GM18520 (cell line): ENCODE results near the gene TP53TG3D.
"Not testable (repeated sequence)": the region's sequence is repeated elsewhere in the genome, so short reads cannot be mapped to it uniquely, and the experiment has no call there.

Source experiments
- ATAC-seq: cut with Tn5 transposase; IDR thresholded peaks from one replicate; pipeline ENCODE4 v1.9.1; 2021; ENCODE audit not compliant: unreplicated experiment

TP53TG3D gene, protein sequence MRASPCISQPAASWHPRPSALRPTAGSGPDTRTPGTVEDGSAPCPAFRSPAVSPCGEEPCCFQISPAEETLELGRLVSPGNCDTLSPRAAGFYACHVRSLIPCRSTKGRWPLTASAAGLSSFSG

GRCh38 chr16:32252986-32253385 is at the start of gene TP53TG3D:
TP53TG3D (plus strand) TSS chr16:32253286; CDS start chr16:32253354, 68 bp downstream.
- ATAC-seq, result not testable (repeated sequence)

- not testable (repeated sequence) for ATAC-seq
Measured at GRCh38 chr16:32253507-32253906, 421 bp downstream of the TP53TG3D start.

DNA sequence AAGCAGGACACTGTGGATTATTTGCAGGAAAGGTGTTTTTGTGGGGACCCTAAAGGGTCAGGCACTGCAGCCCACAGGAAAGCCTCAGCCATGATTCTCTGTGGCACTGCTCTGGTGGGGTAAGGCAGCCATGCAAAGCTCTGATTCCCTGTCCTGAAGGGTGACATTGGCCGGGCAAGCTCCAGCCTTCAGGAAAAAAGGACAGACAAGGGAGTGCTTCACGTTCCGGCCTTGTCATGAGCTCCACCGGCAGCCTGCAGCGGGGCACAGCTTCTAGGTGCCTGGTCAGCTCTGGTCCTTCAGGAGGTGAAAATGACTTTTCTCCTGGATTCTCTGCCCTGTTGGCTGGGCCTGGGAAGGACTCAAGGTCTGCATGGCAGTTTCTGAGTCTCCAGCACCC is 8.4 kb downstream of the TP53TG3D start:
- ATAC-seq, result not testable (repeated sequence)

DNA sequence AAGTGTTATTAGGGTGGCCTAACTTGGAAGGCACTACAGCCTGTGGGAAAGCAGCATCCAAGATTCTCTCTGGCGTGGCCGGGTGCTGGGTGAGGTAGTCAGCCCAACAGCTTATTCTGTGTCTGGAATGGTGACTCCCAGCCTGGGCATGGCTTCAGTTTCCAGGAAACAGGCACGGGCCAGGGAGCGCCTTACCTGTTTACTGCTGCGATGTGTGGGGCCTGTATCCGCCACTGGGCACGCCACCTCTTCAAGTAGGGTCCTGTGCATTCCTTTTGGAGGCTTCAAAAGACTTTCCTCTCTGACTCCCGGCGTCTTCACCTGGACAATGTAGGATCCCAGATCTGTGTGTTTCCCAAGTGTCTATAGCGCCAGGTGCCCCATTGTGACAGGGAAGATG is 10.5 kb downstream of the TP53TG3D start:
- ATAC-seq, result not testable (repeated sequence)

DNA sequence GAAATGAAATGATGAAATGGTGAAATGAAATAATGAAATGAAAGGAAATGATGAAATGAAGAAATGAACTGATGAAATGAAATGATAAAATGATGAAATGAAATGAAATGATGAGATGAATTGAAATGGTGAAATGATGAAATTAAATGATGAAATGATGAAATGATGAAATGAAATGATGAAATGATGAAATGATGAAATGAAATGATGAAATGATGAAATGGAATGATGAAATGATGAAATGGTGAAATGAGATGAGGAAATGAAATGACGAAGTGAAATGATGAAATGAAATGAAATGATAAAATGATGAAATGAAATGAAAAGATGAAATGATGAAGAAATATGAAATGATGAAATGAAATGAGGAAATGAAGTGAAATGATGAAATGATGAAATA is 28.8 kb downstream of the TP53TG3D start:
- ATAC-seq, result not testable (repeated sequence)

- ATAC-seq, result not testable (repeated sequence)
Measured at GRCh38 chr16:32283024-32283423, 29.9 kb downstream of the TP53TG3D start.

- ATAC-seq, result not testable (repeated sequence)
Measured at GRCh38 chr16:32283917-32284495, 30.9 kb downstream of the TP53TG3D start.

DNA sequence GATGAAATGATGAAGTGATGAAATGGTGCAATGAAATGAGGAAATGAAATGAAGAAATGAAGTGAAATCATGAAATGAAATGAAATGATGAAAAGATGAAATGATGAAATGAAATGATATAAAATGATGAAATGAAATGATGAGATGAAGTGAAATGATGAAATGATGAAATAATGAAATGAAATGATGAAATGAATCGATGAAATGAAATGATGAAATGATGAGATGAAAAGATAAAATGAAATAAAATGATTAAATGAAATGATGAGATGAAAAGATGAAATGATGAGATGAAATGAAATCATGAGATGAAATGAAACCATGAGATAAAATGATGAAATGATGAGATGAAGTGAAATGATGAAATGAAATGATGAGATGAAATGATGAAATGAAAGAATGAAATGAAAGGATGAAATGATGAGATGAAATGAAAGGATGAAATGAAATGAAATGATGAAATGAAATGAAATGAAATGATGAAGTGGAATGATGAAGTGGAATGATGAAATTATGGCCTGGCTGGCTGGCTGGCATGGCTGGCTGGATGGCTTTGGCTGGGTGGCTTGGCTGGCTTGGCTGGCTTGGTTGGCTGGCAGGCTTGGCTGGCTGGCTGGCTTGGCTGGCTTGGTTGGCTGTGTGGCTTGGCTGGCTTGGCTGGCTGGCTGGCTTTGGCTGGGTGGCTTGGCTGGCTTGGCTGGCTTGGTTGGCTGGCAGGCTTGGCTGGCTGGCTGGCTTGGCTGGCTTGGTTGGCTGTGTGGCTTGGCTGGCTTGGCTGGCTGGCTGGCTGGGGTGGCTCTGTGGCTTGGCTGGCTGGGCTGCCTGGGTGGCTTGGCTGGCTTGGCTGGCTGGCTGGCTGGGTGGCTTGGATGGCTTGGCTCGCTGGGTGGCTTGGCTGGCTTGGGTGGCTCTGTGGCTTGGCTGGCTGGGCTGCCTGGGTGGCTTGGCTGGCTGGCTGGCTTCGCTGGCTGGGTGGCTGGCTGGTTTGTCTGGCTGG is 32.0 kb downstream of the TP53TG3D start:
- ATAC-seq, result not testable (repeated sequence)

GRCh38 chr16:32286193-32286592 is 33.1 kb downstream of the TP53TG3D start:
- ATAC-seq, result not testable (repeated sequence)

- not testable (repeated sequence) for ATAC-seq
Measured at GRCh38 chr16:32287743-32288142, 34.7 kb downstream of the TP53TG3D start.

DNA sequence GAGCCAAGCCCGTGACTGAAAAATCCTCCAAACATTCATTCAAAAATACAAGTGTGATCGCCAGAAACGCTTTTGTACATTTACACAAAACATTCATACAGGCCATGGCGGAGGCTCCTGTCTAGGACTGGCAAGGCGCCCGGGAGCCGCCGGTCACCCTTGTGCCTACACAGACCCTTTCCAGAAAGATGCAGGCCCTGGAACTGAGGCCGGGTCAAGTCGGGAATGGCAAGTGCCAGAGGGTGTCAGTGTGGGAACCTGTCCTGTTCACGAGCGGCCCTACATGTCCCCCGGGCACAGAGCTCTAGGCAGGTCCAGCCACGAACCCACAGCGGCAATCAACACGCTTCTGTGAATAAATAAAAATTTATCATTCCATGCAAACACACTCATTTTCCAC is 36.1 kb downstream of the TP53TG3D start:
- ATAC-seq, result not testable (repeated sequence)

DNA sequence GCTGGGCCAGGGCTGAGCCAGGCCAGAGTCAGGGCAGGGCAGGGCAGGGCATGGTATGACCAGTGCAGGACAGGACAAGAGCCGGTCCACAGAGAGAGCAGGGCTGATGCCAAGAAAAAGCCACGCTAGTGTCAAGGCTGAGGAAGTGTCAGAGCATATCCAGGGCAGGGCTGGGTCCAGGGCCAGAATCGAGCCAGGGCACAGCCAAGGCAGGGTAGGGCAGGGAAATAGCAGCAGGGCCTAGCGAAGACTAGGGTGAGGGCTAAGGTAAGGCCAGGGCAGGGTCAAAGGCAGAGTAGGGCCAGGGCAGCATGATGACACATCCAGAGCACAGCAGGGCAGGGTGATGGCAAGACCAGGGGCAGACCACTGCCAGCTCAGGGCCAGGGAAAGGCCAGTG is 49.7 kb downstream of the TP53TG3D start:
- ATAC-seq, result not testable (repeated sequence)
